OCI-LY3 (cell line): Measurements from ENCODE around the gene ASIC2.

Source experiments
- EZH2phosphoT487 ChIP-seq: fragments of 200-600 bp; shearing (Covaris generic); IDR thresholded peaks from 2 replicates; pipeline ENCODE4 v1.6.1; 2018; ENCODE audit warnings: antibody characterized with exemption, mixed run types, low read depth
- TF ChIP-seq, protein P1 (sequence below): fragments of 200-600, 300-600 bp; sonication (generic); IDR thresholded peaks from 2 replicates; pipeline ENCODE4 v1.5.1; 2014; ENCODE audit warnings: antibody characterized with exemption, low read length, low read depth

DNA sequence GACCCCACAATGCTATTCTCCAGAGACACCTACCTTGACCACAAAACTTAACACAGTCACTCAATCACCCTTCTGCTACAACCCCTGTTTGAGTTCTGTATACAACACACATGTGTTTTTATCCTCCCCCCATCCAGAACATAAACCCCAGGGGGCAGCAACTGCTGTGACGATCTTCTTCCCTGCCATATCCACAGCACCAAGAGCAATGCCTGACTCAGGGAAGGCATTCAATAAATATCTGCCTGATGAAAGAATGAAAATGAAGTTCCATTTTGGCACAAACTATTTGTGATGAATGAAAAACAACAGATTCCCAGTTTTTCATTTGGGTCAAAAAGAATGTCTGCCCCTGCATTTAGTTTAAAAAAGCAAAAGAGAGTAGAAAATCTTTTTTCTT is 27.0 kb downstream of the ASIC2 start:
- no peak for TF ChIP-seq EZH2phosphoT487
- TF ChIP-seq, protein P1, sequence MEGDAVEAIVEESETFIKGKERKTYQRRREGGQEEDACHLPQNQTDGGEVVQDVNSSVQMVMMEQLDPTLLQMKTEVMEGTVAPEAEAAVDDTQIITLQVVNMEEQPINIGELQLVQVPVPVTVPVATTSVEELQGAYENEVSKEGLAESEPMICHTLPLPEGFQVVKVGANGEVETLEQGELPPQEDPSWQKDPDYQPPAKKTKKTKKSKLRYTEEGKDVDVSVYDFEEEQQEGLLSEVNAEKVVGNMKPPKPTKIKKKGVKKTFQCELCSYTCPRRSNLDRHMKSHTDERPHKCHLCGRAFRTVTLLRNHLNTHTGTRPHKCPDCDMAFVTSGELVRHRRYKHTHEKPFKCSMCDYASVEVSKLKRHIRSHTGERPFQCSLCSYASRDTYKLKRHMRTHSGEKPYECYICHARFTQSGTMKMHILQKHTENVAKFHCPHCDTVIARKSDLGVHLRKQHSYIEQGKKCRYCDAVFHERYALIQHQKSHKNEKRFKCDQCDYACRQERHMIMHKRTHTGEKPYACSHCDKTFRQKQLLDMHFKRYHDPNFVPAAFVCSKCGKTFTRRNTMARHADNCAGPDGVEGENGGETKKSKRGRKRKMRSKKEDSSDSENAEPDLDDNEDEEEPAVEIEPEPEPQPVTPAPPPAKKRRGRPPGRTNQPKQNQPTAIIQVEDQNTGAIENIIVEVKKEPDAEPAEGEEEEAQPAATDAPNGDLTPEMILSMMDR, result no peak
